Fibroblast of lung (primary cell): ENCODE results near the gene RRP7A. TPM values are rescaled to one million over a fixed set of nuclear protein-coding genes. Genes with fewer than 3 reads are reported as not detected.
A peak's percentile ranks its signal among the peaks of the same experiment; 100 is the strongest.

Experiments used
- DNase-seq, 2 donors: peaks; one replicate each; pipeline versions ENCODE4 v3.0.0 to v3.0.0-alpha.2; 2010; ENCODE audit warnings: low read depth in 2 of 2
- H2AFZ ChIP-seq: 2 replicates; pipeline ENCODE4 v1.5.1; 2012; ENCODE audit warnings: low read length, control low read depth, inconsistent platforms
- H3K27ac ChIP-seq: 2 replicates; pipeline ENCODE4 v1.5.1; 2011; ENCODE audit warnings: low read length, control low read depth; ENCODE audit not compliant: insufficient read depth
- H3K27me3 ChIP-seq: 2 replicates; pipeline ENCODE4 v1.5.1; 2011; ENCODE audit warnings: mild to moderate bottlenecking, low read length; ENCODE audit not compliant: control insufficient read depth, insufficient read depth
- H3K36me3 ChIP-seq: 2 replicates; pipeline ENCODE4 v1.5.1; 2011; ENCODE audit warnings: low read length; ENCODE audit not compliant: control insufficient read depth, insufficient read depth
- H3K4me1 ChIP-seq: 2 replicates; pipeline ENCODE4 v1.5.1; 2011; ENCODE audit warnings: low read length; ENCODE audit not compliant: control insufficient read depth, insufficient read depth; ENCODE audit errors: extremely low read depth
- H3K4me2 ChIP-seq: 2 replicates; pipeline ENCODE4 v1.5.1; 2011; ENCODE audit warnings: low read length, control low read depth; ENCODE audit not compliant: insufficient read depth; ENCODE audit errors: extremely low read depth
- H3K4me3 ChIP-seq, 4 experiments: fragments of 200-600 bp in 1 of 4; sonication (generic) in 1 of 4; replicated peaks in 1 of 4; 2 replicates each; pipeline ENCODE4 v1.5.1; 2011 to 2016; ENCODE audit warnings: low read length in 4 of 4, low read depth in 3 of 4, mild to moderate bottlenecking in 3 of 4, control low read depth in 2 of 4, inconsistent platforms in 1 of 4, mixed read lengths in 1 of 4; ENCODE audit not compliant: insufficient read depth in 1 of 4; ENCODE audit errors: control extremely low read depth in 1 of 4
- H3K79me2 ChIP-seq: 2 replicates; pipeline ENCODE4 v1.5.1; 2012; ENCODE audit warnings: mild to moderate bottlenecking, low read length, inconsistent platforms; ENCODE audit not compliant: control insufficient read depth, insufficient read depth
- H3K9ac ChIP-seq: 2 replicates; pipeline ENCODE4 v1.5.1; 2011; ENCODE audit warnings: mild to moderate bottlenecking, low read length, control low read depth; ENCODE audit not compliant: insufficient read depth
- H3K9me3 ChIP-seq: 2 replicates; pipeline ENCODE4 v1.5.1; 2012; ENCODE audit warnings: low read depth, low read length; ENCODE audit not compliant: control insufficient read depth, insufficient read depth
- H4K20me1 ChIP-seq: 2 replicates; pipeline ENCODE4 v1.5.1; 2011; ENCODE audit warnings: low read length; ENCODE audit not compliant: control insufficient read depth, insufficient read depth; ENCODE audit errors: extremely low read depth
- CTCF ChIP-seq, 2 donors: IDR thresholded peaks in 1 of 2; conservative IDR thresholded peaks in 1 of 2; 1 replicate in 1 of 2; 2 replicates in 1 of 2; pipeline ENCODE4 v1.5.1; 2011 to 2012; ENCODE audit warnings: low read length in 2 of 2, control low read depth in 1 of 2, inconsistent platforms in 1 of 2, low read depth in 1 of 2, mild to moderate bottlenecking in 1 of 2
- EZH2 ChIP-seq: IDR thresholded peaks from 2 replicates; pipeline ENCODE4 v1.5.1; 2012; ENCODE audit warnings: low read length, control low read depth, mild to moderate bottlenecking; ENCODE audit errors: missing control alignments
- polyA plus RNA-seq, 2 donors: library from polyadenylated mRNA; depleted of rRNA in 1 of 2; stranded (reverse) in 1 of 2; unstranded in 1 of 2; fragments of >200 nt; gene quantifications; 2 replicates each; pipeline ENCODE4 v1.2.1, GENCODE V29; 2011 to 2012; ENCODE audit warnings: missing spikeins in 1 of 2
- total RNA-seq: library from RNA; depleted of rRNA; stranded (reverse); fragments of >200 nt; gene quantifications from 2 replicates; pipeline ENCODE4 v1.2.1, GENCODE V29; 2014

The RRP7A gene
- total and polyA plus RNA-seq, 2 donors (not counting 1 experiment from before 2014, with no cell fraction given), result 18.9 to 21.3 TPM

GRCh38 chr22:42470366-42471082, 49.1 kb downstream of the RRP7A start:
- H3K79me2 ChIP-seq, result no peaks in the 10 kb centered on the region
- peak in 1 of 2 donors; percentile 6 for DNase-seq
- H3K9me3 ChIP-seq, result no peaks in the 10 kb centered on the region
- H2AFZ ChIP-seq, result no peak overlapping the region
- H3K4me3 ChIP-seq, result no peak overlapping the region
- H3K27ac ChIP-seq, result no peak overlapping the region
- no peaks in the 10 kb centered on the region for H4K20me1 ChIP-seq
- H3K9ac ChIP-seq, result no peak overlapping the region
- no peaks in the 10 kb centered on the region for H3K4me1 ChIP-seq
- H3K4me2 ChIP-seq, result no peak overlapping the region
- no peaks in the 10 kb centered on the region for H3K27me3 ChIP-seq
- H3K36me3 ChIP-seq, result no peaks in the 10 kb centered on the region
- TF ChIP-seq EZH2 (no peak), CTCF (conservative IDR thresholded peaks at IDR 0.05 in 1 of 2, IDR thresholded peaks at IDR 0.05 in 1 of 2; ENCODE audit: low read depth in 1 of 2, low read length in 2 of 2) (no peak)

GRCh38 chr22:42468841-42469240, 50.8 kb downstream of the RRP7A start:
- Histone ChIP-seq H4K20me1 (no peaks in the 10 kb centered on the region), H3K4me1 (no peaks in the 10 kb centered on the region), H3K9ac (no peak overlapping the region), H3K36me3 (no peaks in the 10 kb centered on the region), H3K27me3 (no peaks in the 10 kb centered on the region), H3K4me3 (no peak overlapping the region), H3K4me2 (no peak overlapping the region), H3K79me2 (no peaks in the 10 kb centered on the region), H3K27ac (no peak overlapping the region), H3K9me3 (no peaks in the 10 kb centered on the region), H2AFZ (no peak overlapping the region)
- no peak for TF ChIP-seq EZH2
- no peak for TF ChIP-seq CTCF (conservative IDR thresholded peaks at IDR 0.05 in 1 of 2, IDR thresholded peaks at IDR 0.05 in 1 of 2; ENCODE audit: low read depth in 1 of 2, low read length in 2 of 2)
- DNase-seq, result peak in 1 of 2 donors; percentile 14

- Histone ChIP-seq H3K4me2 (no peak overlapping the region), H3K36me3 (no peaks in the 10 kb centered on the region), H3K9me3 (no peaks in the 10 kb centered on the region), H3K27me3 (peaks cover 24% of the 10 kb centered on the region), H3K4me3 (no peak overlapping the region), H3K9ac (no peak overlapping the region), H3K27ac (no peak overlapping the region), H3K4me1 (no peaks in the 10 kb centered on the region), H3K79me2 (no peaks in the 10 kb centered on the region), H4K20me1 (no peaks in the 10 kb centered on the region), H2AFZ (no peak overlapping the region)
- DNase-seq, result no peak
- TF ChIP-seq EZH2 (no peak), CTCF (conservative IDR thresholded peaks at IDR 0.05 in 1 of 2, IDR thresholded peaks at IDR 0.05 in 1 of 2; ENCODE audit: low read depth in 1 of 2, low read length in 2 of 2) (no peak)
Observed at GRCh38 chr22:42462016-42462415, 57.6 kb downstream of the RRP7A start.
